Suppressor macrophage treated with lipopolysaccharide for 4 hours (primary cell): ENCODE measurements around the gene RAPGEF1.
"Not testable (repeated sequence)": the region's sequence is repeated elsewhere in the genome, so short reads cannot be mapped to it uniquely, and the experiment has no call there.

ENCODE experiments used
- DNase-seq: peaks from one replicate; pipeline ENCODE4 v3.0.0-alpha.2; 2020

Gene RAPGEF1

GRCh38 chr9:131666774-131667173 is 73.1 kb downstream of the RAPGEF1 start:
- DNase-seq = peak; percentile 35

GRCh38 chr9:131666029-131666428 is 73.8 kb downstream of the RAPGEF1 start:
- DNase-seq = no peak

GRCh38 chr9:131663288-131663687 is 76.6 kb downstream of the RAPGEF1 start:
- no peak for DNase-seq

GRCh38 chr9:131662289-131662621 is 77.6 kb downstream of the RAPGEF1 start:
- not testable (repeated sequence) for DNase-seq

- DNase-seq = peak; percentile 75
Observed at GRCh38 chr9:131661568-131662288, 78.1 kb downstream of the RAPGEF1 start.

- DNase-seq = peak; percentile 31
Observed at GRCh38 chr9:131660466-131661405, 79.1 kb downstream of the RAPGEF1 start.

GRCh38 chr9:131658377-131659129 is 81.3 kb downstream of the RAPGEF1 start:
- peak; percentile 93 for DNase-seq

GRCh38 chr9:131657940-131658339 is 81.9 kb downstream of the RAPGEF1 start:
- DNase-seq = no peak

- DNase-seq = no peak
Observed at GRCh38 chr9:131657456-131657855, 82.4 kb downstream of the RAPGEF1 start.

- DNase-seq = no peak
Observed at GRCh38 chr9:131657037-131657377, 82.9 kb downstream of the RAPGEF1 start.

- peak; percentile 99 for DNase-seq
Observed at GRCh38 chr9:131656356-131657036, 83.4 kb downstream of the RAPGEF1 start.

GRCh38 chr9:131654369-131654768 is 85.5 kb downstream of the RAPGEF1 start:
- DNase-seq = not testable (repeated sequence)

- peak; percentile 85 for DNase-seq
Observed at GRCh38 chr9:131651599-131651998, 88.3 kb downstream of the RAPGEF1 start.

- no peak for DNase-seq
Observed at GRCh38 chr9:131651160-131651559, 88.7 kb downstream of the RAPGEF1 start.

GRCh38 chr9:131650254-131650653 is 89.6 kb downstream of the RAPGEF1 start:
- DNase-seq = peak; percentile 91

GRCh38 chr9:131649646-131650045 is 90.2 kb downstream of the RAPGEF1 start:
- DNase-seq = no peak

GRCh38 chr9:131645078-131645776 is 94.6 kb downstream of the RAPGEF1 start:
- peak; percentile 77 for DNase-seq

- DNase-seq = no peak
Observed at GRCh38 chr9:131642496-131643083, 97.3 kb downstream of the RAPGEF1 start.

- no peak for DNase-seq
Observed at GRCh38 chr9:131641618-131642495, 98.0 kb downstream of the RAPGEF1 start.

- DNase-seq = peak; percentile 65
Observed at GRCh38 chr9:131640438-131641137, 99.3 kb downstream of the RAPGEF1 start.
